PC-9 (cell line): ENCODE measurements around the gene DUSP18.
A peak's percentile ranks its signal among the peaks of the same experiment; 100 is the strongest.

ENCODE experiments used
- EZH2 ChIP-seq: fragments of 200-600 bp; sonication (generic); IDR thresholded peaks from 2 replicates; pipeline ENCODE4 v1.8.0; 2017; ENCODE audit warnings: antibody characterized with exemption, low read depth
- TF ChIP-seq, protein P1 (sequence below): fragments of 200-600 bp; sonication (generic); conservative IDR thresholded peaks from 2 replicates; pipeline ENCODE4 v1.6.1; 2017; ENCODE audit warnings: mixed run types, antibody characterized with exemption, mild to moderate bottlenecking, moderate library complexity

DNA sequence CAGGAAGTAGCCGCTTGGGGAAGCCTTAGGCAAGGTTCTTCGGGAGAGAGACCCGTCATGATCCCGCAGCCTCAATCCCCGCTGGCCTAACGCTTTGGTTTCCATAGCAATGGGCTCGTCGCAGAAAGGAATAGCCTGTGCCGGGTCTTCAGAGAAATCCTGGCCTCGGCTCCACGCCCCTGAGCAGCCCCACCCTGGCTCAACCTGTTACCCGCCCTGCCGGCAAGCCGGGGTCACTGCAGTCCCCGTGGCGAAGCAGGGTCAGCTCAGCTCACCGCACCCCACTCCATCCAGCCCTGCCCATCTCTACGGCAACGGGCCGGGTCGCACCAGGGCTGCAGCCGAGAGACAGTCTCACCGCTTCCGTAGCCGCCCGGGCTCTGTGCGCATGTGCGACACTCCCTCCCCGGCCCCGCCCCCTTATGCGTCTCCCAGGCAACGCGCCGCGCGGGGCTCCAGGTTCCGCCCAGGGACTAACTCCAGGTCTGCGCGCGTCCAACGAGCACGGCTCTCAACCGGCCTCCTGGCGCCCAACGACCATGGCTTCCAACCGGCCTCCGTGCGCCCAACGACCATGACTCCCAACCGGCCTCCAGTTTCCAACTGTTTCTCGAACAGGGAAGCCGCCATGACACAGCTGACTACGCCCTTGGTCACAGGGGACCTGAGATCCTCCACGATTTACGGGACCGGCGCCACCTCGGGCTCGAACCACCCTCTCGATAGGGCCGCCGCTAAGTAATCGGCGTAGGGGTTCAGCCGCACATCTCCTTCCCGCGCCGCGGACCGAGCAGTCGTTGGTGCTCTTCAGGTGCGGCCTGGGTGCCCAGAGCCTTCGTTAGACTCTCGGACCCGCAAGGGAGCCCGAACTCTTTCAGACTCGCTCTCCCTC is at the start of gene DUSP18:
- no peak for TF ChIP-seq EZH2
- TF ChIP-seq, protein P1, sequence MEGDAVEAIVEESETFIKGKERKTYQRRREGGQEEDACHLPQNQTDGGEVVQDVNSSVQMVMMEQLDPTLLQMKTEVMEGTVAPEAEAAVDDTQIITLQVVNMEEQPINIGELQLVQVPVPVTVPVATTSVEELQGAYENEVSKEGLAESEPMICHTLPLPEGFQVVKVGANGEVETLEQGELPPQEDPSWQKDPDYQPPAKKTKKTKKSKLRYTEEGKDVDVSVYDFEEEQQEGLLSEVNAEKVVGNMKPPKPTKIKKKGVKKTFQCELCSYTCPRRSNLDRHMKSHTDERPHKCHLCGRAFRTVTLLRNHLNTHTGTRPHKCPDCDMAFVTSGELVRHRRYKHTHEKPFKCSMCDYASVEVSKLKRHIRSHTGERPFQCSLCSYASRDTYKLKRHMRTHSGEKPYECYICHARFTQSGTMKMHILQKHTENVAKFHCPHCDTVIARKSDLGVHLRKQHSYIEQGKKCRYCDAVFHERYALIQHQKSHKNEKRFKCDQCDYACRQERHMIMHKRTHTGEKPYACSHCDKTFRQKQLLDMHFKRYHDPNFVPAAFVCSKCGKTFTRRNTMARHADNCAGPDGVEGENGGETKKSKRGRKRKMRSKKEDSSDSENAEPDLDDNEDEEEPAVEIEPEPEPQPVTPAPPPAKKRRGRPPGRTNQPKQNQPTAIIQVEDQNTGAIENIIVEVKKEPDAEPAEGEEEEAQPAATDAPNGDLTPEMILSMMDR = peak; percentile 61
